Measurements from ENCODE around the gene PTBP3.
A peak's percentile ranks its signal among the peaks of the same experiment; 100 is the strongest.

Gene PTBP3

DNA sequence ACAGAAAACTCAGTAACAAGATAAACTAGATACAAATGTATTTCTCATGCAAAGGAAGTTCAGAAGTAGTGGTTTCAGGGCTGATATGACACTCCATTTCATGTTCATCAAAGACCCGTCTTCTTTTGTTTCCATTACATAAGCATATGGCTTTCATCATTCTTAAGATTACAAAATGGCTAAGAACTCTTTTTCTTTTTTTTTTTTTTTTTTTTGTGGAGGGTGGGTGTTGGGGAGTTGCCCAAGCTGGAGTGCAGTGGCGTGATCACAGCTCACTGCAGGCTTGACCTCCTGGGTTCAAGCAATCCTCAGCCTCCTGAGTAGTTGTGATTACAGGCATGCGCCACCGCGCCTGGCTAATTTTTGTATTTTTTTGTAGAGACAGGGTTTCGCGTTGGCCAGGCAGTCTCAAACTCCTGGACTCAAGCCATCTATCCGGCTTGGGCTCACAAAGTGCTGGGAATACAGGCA is 22.0 kb upstream of the PTBP3 start:
- peak; percentile 22 for DNase-seq

DNA sequence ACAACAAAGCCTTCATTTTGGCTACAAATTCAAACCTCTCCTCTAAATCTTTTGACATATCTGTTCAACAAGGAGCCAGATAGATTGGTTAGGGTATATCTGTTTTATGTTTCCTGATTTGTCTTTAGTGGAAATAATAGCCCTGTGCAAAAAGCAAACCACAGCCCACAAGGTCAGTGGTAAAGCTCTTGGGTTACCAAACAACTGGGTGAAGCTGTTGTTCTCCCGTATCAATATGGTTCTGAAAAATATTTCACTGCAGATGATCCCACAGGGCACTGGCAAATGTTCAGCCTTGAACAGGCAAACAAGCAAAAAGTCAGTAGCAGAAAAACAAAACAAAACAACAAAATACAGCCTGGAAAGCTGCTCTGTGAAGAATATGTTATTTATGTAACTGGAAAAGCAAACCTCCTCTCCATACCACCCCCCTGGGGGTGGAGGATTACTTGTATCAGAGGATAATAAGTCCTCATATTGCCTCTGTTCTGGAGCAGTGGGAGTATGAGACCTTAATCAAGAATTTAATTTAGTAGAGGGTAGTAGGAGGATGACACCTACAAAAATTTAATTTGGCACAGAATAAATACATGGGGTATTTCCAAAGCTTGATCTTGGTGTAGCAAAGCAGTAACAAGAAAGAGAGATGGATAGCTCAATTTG is 20.8 kb upstream of the PTBP3 start:
- no peak for DNase-seq

DNA sequence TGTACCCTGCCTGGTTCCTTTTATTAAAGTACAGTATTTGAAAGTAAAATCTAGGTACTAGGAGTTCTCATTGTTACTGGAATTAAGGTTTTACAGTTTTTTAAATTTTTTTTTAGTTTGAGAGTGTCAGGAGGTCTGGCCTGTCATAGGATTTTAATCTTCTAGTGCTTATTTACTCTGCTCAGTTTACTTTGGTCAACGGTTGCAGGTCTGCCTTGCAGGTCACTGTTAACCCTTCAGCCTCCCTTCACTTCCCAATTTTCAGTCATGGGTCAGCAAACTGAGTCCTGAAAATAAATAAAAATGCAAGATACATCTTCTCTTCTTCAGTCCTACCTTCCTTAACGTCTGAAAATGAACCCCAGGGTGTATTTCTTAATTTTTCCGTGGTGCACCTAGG is 18.8 kb upstream of the PTBP3 start:
- DNase-seq: no peak

DNA sequence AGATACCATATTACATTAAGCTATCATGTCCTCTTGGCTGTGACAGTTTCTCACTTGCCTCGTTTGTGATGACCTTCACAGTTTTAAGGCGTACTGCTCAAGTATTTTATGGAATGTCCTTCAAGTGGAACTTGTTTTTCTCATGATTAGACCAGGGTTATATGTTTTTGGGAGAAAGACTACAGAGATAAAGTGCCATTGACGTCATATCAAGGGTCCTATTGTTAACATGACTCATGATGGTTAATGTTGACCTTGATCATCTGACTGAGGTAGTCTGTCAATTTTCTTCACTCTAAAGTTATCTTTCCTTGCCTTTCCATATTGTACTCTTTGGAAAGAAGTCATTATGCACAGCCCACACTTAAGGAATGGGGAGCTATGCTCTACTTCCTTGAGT is 17.8 kb upstream of the PTBP3 start:
- no peak for DNase-seq

DNA sequence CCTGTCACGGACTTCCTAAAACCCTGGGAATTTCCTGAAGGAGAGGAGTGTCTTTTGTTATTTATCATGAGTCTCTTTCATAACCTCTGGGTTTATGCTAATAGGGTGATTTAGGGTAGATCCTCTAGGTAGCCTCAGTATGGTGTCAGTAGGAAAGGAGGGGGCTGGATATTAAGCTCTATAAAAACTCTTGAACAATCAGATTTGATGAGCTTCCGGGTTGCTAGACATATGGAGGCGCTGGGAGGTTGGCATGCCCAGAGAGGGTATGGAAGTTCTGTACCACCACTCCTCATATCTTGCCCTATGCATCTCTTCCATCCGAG is 15.6 kb upstream of the PTBP3 start:
- DNase-seq: no peak

DNA sequence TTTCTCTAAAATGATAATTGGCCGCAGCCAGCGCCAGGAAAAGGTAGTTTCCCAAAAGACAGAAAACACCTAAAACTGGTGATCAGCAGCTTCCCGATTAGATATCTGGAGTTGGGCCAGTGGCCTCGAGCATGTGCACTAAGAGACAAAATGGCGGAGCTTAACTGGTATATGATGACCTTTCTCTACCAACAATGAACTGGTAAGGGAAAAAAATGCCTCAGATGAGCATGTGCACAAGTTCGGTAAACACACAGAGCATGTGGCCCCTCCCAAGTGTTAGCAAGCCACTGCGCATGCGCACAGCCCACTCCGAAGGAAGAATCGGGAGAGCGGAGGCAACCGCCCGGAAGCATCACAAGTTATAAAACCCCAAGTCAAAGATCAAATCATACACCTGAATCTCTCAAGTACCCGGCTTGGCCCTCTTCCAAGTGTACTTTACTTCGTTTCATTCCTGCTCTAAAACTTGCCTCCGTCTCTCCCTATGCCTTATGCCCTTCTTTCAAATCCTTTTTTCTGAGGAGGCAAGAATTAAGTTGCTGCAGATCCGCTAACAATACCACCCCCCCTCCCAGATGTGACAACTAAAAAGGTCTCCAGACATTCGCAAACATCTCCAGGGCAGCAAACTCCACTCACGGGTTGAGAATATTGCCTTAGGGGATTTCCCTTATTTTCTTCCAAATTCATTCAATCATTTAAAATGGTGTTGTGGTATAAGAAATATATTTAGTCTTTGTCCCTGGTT is 15.0 kb upstream of the PTBP3 start:
- DNase-seq: peak; percentile 82

DNA sequence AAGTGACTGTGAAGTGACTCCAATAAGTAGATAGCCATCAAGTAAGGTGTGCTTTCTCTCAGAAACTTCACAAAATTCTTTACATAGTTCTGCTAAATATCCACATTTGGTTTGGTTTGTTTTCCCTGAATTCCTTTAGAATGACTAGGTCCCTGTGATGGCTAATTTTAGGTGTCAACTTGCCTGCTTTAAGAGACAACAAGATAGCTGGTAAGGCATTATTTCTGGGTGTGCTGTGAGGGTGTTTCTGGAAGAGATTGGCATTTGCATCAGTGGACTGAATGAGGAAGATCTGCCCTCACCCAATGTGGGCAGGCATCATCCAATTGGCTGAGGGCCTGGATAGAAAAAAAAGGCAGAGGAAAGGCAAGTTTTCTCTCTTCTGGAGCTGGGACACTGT is 8.3 kb upstream of the PTBP3 start:
- no peak for DNase-seq

DNA sequence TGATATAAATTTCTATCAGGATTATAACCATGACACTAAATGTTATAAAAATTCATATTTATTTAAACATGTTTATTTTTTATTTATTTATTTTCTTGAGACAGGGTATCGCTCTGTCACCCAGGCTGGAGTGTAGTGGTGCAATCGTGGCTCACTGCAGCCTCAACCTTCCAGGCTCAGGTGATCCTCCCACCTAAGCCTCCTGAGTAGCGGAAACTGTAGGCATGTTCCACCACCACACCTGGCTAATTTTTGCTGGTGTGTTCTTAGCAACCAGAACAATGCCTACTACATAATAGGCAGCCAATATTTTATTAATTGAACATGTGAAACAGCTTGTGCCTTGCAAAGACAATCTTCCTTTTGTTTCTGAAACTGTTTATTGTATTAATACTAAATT is 6.5 kb upstream of the PTBP3 start:
- DNase-seq: no peak

DNA sequence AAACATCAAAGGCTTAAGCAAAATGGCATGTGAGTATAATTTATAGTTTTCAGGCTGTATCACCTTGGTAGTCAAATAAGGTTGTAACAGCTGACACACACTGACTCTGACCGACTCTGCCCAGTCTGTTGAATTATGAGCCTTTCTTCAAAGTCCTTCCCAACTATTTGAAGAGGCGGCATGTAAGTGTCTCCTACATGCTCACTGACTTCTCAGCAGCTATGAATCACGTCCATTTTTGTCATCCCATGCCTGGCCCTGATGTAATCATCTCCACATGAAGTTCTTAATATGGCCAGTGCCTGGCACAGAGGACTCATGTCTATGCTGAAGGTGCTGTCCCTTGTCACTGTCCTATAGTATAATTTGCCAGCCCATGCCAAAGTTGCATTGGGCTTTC is 5.1 kb upstream of the PTBP3 start:
- no peak for DNase-seq

DNA sequence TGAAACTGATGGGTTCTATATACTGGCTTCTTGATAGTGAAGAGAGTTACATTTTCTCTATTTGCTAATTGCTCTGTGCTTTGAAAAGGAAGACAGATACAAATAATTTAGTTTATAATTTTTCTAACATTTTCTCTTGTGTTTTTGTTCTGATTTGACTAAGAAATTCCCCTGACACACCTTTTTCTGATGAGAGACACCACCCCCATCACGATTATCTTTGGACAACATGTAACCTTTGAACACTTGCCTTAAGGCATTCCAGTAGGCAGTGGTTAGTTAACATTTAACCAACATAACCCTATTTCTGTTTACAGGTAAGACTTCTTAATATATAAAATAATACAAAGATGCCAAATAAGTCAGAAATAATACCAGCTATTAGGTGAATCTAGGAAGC is 4.1 kb upstream of the PTBP3 start:
- DNase-seq: no peak

DNA sequence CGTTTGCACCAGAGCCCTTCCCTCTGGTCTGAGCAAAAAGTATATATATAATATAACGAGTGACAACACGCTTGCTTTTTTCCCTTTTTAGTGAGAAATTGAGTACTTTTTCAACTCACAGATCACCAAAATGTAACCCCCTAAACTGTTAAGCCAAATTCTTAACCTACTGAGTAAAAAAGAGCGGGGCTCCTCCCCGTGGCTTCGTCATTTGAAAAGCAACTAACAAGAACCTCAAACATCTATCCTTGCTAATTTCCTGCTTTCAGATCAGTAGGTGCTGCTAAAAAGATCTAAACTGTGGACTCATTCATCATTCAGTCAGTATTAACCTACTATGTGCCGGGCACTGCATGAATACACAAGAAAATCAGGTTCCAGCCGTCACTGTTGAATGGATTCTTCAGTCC is 1.0 kb upstream of the PTBP3 start:
- DNase-seq: peak; percentile 80

DNA sequence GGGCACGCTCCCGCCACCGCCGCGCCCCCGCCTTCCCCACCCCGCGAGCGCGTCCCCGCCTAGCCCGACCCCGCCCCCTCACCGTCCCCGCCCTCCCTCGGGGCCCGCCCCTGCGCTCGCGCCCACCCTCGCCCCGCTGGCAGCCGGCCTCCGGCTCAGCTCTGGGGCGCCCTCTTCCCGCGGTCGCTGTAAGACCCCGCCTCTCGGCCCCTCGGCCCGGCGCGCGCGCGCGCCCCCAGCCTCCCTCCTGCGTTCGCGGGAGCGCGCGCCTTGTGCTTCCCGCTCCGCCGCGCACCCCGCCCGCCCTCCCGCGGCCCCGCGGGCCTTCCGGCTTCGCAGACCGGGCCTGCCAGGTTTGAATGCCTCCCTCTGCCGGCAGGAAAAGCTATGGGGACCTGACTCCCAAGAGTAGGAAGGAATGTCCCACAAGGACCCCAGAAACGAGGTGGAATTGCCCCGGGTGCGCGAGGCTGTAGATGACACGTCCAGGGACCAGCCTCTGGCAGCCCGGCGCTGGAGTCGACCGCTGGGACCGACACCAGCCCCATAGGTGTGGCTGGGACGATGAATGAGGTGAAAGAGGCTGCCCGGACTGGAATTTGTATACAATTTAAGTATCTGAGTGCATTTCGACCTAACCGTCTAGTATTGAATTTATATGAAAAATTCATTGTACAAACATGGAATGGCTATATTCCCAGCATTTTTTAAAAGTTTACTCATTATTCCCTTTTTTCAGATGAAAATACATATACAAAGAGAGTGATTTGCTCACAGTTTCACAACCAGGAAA is 416 bp upstream of the PTBP3 start:
- DNase-seq: peak; percentile 97

DNA sequence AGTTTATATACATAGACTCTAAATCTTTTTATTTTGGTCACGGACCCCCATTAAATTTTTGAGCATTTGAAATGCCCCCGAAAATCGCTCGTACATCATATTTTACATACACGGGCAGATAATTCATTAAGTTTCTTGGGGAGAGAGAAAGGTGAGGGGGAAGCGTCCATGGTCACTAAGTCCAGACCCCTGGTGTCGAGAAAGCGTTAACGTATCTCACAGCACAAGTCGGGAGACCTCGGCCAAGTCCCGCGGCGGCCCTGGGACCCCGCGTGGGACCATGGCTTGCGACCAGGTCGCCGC is 794 bp downstream of the PTBP3 start:
- DNase-seq: no peak

DNA sequence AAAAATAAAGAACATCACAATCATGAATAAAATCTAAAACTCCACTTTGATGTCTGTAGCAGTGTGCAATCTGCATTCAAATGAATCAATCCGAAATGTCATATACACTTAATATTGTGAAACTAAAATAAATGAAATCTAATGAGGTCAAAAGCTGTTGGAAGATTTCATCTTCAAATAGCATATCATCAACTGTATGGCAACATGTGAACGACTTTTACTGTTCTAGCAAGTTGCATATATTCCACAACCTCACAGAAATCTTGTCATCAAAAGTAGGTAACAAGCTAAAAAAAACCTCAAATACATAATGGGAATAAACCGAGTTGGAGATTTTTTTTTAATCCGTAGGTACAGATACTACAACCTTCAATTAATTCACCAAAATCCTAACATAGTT is 1.2 kb downstream of the PTBP3 start:
- no peak for DNase-seq

DNA sequence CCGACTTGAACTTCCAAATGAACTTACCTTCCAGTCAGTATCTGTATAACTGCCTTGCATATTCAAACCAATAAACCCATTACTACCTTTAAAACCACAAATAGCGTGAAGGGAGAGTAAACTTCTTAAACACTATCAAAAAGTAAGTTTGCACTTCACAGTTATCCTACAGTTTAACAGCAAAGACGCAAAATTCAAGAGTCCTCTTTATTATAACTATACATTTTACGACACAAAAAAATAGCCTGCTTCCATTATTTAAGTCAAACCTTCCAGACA is 1.8 kb downstream of the PTBP3 start:
- no peak for DNase-seq

DNA sequence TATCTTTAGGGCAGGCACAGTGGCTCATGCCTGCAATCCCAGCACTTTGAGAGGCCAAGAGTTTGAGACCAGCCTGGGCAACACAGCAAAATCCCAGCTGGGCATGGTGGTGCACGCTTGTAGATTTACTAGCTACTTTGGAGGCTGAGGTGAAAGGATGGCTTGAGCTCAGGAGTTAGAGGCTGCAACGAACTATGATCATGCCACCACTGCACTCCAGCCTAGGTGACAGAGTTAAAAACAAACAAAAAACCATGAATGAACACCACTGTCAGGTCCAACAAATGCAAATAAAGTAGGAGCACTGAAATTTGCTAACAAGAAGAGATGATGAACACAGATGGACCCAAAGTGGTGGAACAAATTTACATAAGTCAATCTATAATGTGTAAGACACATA is 4.9 kb downstream of the PTBP3 start:
- no peak for DNase-seq

DNA sequence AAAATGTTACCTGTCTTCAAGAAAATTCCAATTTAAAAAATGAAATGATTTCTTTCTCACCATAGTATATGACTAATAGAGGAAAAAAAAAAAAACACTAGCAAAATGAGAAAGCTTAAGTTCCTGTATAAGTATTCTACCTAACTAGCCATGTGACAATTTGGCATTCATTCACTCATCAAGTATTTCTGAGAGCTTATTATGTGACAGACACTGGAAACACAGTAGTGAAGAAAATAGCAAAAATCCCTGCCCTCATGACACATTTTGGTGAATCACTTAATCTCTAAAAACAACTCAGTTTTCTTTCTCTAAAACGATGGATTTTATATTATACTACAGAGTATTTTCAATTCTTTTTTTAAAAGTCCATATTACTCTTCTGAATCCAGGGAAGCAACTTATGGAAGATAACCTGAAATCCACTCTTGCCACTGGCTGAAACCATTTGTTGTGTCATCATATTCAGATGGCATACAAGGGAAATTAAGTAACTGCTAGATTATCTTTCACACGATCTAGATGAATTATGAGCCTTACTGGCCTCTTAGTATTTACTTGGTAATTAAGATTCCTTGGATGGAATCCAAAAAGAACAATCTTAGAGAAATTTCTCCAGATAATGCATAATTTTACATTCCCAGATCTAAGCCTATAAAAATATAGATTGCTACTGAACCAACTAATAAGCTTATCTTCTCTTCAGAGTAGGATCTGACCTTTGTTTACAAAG is 5.5 kb downstream of the PTBP3 start:
- no peak for DNase-seq

DNA sequence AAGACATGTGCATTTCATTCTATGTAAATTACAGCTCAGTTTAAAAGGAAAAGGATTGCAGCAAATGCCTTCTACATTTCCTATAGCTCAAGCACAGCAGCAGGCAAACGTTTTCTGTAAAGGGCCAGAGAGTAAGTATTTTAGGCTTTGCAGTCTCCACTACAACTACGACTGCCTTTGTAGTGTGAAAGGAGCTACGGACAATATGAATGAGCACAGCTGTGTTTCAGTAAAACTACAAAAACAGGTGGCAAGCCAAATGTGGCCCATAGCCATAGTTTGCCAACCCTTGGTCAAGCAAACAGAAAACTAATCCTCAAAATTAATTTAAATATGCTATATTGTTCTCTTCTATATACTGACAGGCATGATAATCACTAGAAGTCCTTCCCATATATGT is 7.2 kb downstream of the PTBP3 start:
- DNase-seq: no peak

DNA sequence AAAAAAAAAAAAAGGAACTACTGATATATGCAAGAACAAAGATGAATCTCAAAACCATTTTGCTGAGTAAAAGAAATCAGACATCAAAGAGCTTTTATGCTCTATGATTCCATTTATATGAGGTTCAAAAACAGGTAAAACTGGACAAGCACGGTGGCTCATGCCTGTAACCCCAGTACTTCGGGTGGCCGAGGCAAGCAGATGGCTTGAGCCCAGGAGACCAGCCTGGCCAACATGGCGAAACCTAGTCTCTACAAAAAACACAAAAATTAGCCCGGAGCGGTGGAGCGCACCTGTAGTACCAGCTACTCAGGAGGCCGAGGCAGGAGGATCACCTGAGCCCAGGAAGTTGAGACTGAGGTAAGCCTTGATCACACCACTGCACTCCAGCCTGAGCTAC is 7.8 kb downstream of the PTBP3 start:
- no peak for DNase-seq

DNA sequence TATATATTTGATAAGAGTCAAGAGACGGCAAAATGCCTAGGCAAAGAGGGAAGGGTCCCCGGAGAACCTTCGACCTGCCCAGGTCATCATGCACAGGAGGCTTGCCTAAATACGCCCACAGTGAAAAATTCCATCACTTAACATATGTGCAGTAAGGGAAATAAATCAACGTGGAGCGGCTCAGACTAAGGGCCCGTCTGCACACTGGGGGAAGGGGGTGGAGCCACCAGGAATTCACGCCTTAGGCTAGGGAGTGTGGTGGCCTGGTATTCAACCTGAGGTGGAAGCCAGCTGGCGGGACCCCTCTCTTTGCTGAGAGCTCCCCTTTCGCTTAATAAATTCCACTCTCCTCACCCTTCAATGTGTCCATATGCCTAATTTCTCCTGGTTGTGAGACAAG is 8.3 kb downstream of the PTBP3 start:
- no peak for DNase-seq

DNA sequence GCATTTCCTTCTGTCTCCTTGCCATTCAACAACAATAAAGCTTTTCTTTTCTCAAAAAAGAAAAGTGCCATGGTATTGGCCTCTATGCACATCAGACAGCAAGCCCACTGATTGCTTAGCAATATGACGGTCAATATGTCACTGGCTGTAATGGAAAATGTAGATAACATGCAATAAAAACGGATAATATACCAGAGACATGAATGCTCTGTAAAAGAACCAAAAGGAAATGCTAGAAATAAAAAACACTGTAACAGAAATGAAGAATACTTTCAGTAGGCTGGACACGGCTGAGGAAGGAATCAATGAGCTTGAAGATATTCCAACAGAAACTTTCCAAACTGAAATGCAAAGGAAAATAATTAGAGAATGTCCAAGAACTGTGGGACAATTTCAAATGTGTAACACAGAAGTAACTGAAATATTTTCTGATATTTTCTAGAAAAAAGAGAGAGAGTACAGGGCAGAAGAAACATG is 10.0 kb downstream of the PTBP3 start:
- DNase-seq: no peak

DNA sequence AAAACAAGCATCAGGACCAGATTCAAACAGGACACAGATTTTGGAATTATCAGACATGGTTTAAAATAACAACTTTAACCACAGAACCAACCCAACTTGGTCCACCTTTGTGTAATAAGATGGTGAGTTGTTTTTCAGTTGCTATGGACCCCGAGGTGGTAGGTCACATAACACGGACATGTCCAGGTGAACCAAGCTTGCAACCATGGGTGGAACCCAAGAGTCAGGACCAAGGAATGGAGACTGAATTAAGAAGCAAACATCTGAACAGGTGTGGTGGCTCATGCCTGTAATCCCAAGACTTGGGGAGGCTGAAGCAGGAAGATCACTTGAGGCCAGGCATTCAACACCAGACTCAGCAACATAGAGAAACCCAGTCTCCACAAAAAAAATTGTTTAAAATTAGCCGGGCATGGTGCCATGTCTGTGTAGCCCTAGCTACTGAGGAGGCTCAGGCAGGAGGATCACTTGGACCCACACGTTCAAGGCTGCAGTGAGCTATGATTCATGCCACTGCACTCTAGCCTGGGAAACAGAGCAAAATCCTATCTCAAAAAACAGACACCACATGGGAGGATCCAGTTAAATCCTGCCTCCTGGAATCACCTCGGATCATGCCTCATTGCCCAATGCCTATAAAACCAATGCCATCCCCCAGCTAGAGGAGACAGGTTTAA is 10.6 kb downstream of the PTBP3 start:
- DNase-seq: no peak

DNA sequence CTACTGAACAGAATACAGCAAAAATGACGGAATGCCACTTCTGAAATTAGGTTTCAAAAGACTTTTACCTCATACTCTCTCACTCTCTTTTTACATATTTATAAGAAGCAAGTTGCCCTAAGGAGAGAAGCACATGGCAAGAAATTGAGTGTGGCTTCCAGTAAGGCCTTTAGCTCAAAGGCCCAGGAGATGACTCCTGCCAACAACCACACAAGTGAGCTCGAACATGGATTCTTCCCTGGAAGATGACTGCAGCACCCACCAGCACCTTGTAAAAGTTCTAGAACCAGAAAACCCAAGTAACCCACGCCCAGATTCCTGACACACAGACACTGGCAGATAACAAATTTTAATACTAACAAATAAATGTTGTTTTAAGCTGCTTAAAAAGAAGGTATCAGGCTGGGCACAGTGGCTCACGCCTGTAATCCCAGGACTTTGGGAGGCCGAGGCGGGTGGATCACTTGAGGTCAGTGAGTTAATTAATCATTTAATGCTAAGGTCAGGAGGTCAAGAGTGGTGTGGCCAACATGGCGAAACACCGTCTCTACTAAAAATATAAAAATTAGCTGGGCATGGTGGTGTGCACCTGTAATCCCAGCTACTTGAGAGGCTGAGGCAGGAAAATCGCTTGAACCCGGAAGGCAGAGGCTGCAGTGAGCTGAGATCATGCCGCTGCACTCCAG is 17.0 kb downstream of the PTBP3 start:
- DNase-seq: no peak
